Measurements from ENCODE around the gene NF2.
A peak's percentile ranks its signal among the peaks of the same experiment; 100 is the strongest.
"Not testable (repeated sequence)": the region's sequence is repeated elsewhere in the genome, so short reads cannot be mapped to it uniquely, and the experiment has no call there.

NF2 gene

DNA sequence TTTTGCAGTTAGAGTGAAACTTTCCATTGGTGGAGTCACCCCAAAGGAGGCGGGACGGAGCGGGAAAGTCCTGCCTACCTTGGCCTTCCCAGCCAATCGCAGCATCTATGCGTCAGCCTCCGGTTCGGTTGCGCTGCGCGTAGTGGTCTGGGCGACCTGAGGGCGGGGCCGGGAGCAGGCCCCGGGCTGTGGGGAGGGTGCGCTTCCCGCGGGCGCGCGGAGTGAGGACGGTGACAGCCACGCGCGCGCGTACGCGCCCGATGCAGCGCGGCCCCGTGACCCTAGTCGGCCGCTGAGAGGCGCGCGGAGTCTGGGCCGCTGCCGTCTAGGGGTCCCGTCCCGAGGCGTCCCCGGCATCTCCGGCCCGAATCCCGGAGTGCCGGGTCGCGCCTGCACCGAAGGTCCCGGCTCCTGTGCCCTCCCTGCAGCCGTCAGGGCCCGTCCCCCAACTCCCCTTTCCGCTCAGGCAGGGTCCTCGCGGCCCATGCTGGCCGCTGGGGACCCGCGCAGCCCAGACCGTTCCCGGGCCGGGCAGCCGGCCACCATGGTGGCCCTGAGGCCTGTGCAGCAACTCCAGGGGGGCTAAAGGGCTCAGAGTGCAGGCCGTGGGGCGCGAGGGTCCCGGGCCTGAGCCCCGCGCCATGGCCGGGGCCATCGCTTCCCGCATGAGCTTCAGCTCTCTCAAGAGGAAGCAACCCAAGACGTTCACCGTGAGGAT, at the start of gene NF2:
TSS of gene NF2 (plus strand) at position 276 of the 718 bp plus-strand sequence. CDS start at position 642, 366 bp downstream.
- TF ChIP-seq, protein P1, sequence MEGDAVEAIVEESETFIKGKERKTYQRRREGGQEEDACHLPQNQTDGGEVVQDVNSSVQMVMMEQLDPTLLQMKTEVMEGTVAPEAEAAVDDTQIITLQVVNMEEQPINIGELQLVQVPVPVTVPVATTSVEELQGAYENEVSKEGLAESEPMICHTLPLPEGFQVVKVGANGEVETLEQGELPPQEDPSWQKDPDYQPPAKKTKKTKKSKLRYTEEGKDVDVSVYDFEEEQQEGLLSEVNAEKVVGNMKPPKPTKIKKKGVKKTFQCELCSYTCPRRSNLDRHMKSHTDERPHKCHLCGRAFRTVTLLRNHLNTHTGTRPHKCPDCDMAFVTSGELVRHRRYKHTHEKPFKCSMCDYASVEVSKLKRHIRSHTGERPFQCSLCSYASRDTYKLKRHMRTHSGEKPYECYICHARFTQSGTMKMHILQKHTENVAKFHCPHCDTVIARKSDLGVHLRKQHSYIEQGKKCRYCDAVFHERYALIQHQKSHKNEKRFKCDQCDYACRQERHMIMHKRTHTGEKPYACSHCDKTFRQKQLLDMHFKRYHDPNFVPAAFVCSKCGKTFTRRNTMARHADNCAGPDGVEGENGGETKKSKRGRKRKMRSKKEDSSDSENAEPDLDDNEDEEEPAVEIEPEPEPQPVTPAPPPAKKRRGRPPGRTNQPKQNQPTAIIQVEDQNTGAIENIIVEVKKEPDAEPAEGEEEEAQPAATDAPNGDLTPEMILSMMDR (IDR thresholded peaks at IDR 0.05; ENCODE audit: borderline replicate concordance, insufficient read depth, low read depth, low read length): peak; percentile 22; the same call in 1 of the 2 replicates
- peak within 1 kb of the TSS; percentile 86 for H3K4me3 ChIP-seq (ENCODE audit: low read depth, low read length)

DNA sequence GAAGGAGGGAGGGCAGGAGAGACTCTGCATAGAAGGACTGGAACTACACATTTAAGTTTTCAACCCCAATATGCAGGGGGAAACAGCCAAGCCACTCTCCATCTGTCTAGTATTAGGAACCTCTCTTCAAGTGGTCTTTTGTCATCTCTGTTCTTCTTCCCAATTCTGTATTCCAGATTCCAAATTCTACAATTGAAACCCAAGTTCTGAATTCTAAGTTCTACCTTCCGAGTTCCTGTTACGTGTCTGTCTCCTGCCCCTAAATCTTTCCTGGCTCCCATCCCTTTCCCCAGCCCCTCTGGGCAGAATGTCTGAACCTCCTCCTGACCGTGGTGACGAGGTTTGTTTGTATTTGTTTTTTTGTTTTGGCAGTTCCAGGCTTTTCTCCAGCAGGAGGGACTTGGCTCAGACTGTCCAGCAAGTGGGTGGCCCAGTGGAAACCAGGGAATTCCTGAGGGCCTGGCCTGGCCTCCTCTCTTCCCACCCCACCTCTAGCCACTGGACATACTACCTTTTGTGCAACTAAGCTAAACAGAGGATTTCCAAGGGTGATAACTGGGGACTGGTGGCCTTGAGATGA, 48.3 kb upstream of the NF2 start:
- TF ChIP-seq, protein P1 (IDR thresholded peaks at IDR 0.05; ENCODE audit: borderline replicate concordance, insufficient read depth, low read depth, low read length): no peak
- no peak overlapping the region for H3K4me3 ChIP-seq (ENCODE audit: low read depth, low read length)

DNA sequence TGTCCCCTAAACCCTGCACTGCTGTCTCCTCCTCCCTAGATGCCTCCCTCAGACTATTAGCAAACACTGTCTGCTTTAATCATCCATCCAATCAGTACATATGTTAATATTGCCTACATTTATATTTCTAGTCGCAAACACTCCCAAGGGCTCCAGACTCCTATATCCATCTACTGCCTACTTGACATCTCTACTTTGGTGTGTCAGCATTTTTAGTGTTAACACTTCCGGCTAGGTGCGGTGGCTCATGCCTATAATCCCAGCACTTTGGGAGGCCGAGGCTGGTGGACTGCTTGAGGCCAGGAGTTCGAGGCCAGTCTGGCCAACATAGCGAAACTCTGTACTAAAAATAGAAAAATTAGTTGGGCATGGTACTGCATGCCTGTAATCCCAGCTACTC, 44.4 kb upstream of the NF2 start:
- H3K4me3 ChIP-seq (ENCODE audit: low read depth, low read length): no peak overlapping the region
- TF ChIP-seq, protein P1 (IDR thresholded peaks at IDR 0.05; ENCODE audit: borderline replicate concordance, insufficient read depth, low read depth, low read length): no peak

DNA sequence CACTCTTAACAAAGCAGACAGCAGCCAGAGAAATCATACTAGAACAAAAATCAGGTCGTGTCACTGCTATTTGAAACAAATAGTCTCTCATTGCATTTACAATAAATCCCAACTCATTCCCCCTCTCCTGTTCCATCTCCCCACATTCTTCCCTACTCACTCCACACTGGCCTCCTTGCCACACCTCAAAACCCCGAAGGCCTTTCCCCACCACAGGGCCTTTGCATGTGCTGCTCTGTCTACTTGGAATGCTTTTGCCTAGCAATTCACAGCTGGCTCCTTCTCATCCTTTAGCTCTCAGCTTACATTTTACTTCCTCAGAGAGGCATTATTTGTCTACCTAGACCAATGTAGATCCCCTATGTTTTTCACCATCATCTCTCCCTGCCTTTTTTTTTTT, 43.6 kb upstream of the NF2 start:
- no peak overlapping the region for H3K4me3 ChIP-seq (ENCODE audit: low read depth, low read length)
- TF ChIP-seq, protein P1 (IDR thresholded peaks at IDR 0.05; ENCODE audit: borderline replicate concordance, insufficient read depth, low read depth, low read length): no peak

GRCh38 chr22:29563652-29564460, 39.6 kb upstream of the NF2 start:
- H3K4me3 ChIP-seq (ENCODE audit: low read depth, low read length): no peak overlapping the region

GRCh38 chr22:29566513-29566912, 36.9 kb upstream of the NF2 start:
- not testable (repeated sequence) for H3K4me3 ChIP-seq (ENCODE audit: low read depth, low read length)

More at GRCh38 chr22:29563652-29564460, 39.6 kb upstream of the NF2 start:
- TF ChIP-seq, protein P1 (IDR thresholded peaks at IDR 0.05; ENCODE audit: borderline replicate concordance, insufficient read depth, low read depth, low read length): no peak

DNA sequence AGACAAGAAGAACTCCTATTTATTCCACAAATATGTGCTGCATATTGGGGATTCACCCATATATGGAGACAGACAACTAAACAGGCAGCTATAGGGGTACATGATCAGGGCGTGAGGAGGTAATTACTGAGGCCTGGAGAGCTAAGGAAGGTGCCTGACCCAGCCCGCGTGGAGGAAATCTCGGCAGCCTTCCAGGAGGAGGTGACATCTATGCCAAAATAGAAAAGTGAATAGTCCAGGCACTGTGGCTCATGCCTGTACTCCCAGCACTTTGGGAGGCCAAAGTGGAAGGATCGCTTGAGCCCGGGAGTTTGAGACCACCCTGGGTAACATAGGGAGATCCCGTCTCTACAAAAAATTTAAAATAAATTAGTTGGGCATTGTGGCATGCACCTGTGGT, 36.1 kb upstream of the NF2 start:
- TF ChIP-seq, protein P1 (IDR thresholded peaks at IDR 0.05; ENCODE audit: borderline replicate concordance, insufficient read depth, low read depth, low read length): no peak
- no peak overlapping the region for H3K4me3 ChIP-seq (ENCODE audit: low read depth, low read length)
